ENCODE data around the gene LEPROT.

The LEPROT gene

GRCh38 chr1:65412256-65412983 lies 8.0 kb upstream of the LEPROT start:
- DNase-seq (ENCODE audit: low read depth in 1 of 2, low spot score in 1 of 2), result no peak

- no peak for DNase-seq (ENCODE audit: low read depth in 1 of 2, low spot score in 1 of 2)
Observed at GRCh38 chr1:65412984-65413375, 7.5 kb upstream of the LEPROT start.

GRCh38 chr1:65414538-65414937 lies 5.9 kb upstream of the LEPROT start:
- DNase-seq (ENCODE audit: low read depth in 1 of 2, low spot score in 1 of 2), result no peak

- DNase-seq (ENCODE audit: low read depth in 1 of 2, low spot score in 1 of 2), result no peak
Observed at GRCh38 chr1:65416767-65417166, 3.7 kb upstream of the LEPROT start.

- DNase-seq (ENCODE audit: low read depth in 1 of 2, low spot score in 1 of 2), result no peak
Observed at GRCh38 chr1:65417729-65418128, 2.7 kb upstream of the LEPROT start.

GRCh38 chr1:65418522-65419185 lies 1.8 kb upstream of the LEPROT start:
- no peak for DNase-seq (ENCODE audit: low read depth in 1 of 2, low spot score in 1 of 2)

- peak; percentile 97 to 98 for DNase-seq (ENCODE audit: low read depth in 1 of 2, low spot score in 1 of 2)
Observed at GRCh38 chr1:65419681-65420589, 533 bp upstream of the LEPROT start.

GRCh38 chr1:65421351-65422025 lies 1.0 kb downstream of the LEPROT start:
- DNase-seq (ENCODE audit: low read depth in 1 of 2, low spot score in 1 of 2), result no peak

GRCh38 chr1:65422241-65423203 lies 2.1 kb downstream of the LEPROT start:
- DNase-seq (ENCODE audit: low read depth in 1 of 2, low spot score in 1 of 2), result no peak

GRCh38 chr1:65423884-65424572 lies 3.6 kb downstream of the LEPROT start:
- peak in 1 of 2 donors; percentile 9 for DNase-seq (ENCODE audit: low read depth in 1 of 2, low spot score in 1 of 2)

- DNase-seq (ENCODE audit: low read depth in 1 of 2, low spot score in 1 of 2), result no peak
Observed at GRCh38 chr1:65424573-65424889, 4.1 kb downstream of the LEPROT start.

- DNase-seq (ENCODE audit: low read depth in 1 of 2, low spot score in 1 of 2), result no peak
Observed at GRCh38 chr1:65425006-65425405, 4.5 kb downstream of the LEPROT start.

GRCh38 chr1:65425697-65426096 lies 5.2 kb downstream of the LEPROT start:
- DNase-seq (ENCODE audit: low read depth in 1 of 2, low spot score in 1 of 2), result no peak

- no peak for DNase-seq (ENCODE audit: low read depth in 1 of 2, low spot score in 1 of 2)
Observed at GRCh38 chr1:65429078-65429477, 8.6 kb downstream of the LEPROT start.

- no peak for DNase-seq (ENCODE audit: low read depth in 1 of 2, low spot score in 1 of 2)
Observed at GRCh38 chr1:65429806-65430205, 9.3 kb downstream of the LEPROT start.

- DNase-seq (ENCODE audit: low read depth in 1 of 2, low spot score in 1 of 2), result no peak
Observed at GRCh38 chr1:65431111-65431705, 10.7 kb downstream of the LEPROT start.

- DNase-seq (ENCODE audit: low read depth in 1 of 2, low spot score in 1 of 2), result no peak
Observed at GRCh38 chr1:65432918-65433317, 12.4 kb downstream of the LEPROT start.

GRCh38 chr1:65434255-65434654 lies 13.8 kb downstream of the LEPROT start:
- no peak for DNase-seq (ENCODE audit: low read depth in 1 of 2, low spot score in 1 of 2)

- DNase-seq (ENCODE audit: low read depth in 1 of 2, low spot score in 1 of 2), result no peak
Observed at GRCh38 chr1:65434760-65435159, 14.3 kb downstream of the LEPROT start.
